NOMO-1 treated with DMSO at 0.1 percent for 48 hours (cell line): ENCODE data around the gene COL4A3.

ENCODE experiments used
- DNase-seq: peaks from one replicate; lab custom pipeline; 2025; ENCODE audit not compliant: unreplicated experiment; lab: John Stamatoyannopoulos, UW

The COL4A3 gene

DNA sequence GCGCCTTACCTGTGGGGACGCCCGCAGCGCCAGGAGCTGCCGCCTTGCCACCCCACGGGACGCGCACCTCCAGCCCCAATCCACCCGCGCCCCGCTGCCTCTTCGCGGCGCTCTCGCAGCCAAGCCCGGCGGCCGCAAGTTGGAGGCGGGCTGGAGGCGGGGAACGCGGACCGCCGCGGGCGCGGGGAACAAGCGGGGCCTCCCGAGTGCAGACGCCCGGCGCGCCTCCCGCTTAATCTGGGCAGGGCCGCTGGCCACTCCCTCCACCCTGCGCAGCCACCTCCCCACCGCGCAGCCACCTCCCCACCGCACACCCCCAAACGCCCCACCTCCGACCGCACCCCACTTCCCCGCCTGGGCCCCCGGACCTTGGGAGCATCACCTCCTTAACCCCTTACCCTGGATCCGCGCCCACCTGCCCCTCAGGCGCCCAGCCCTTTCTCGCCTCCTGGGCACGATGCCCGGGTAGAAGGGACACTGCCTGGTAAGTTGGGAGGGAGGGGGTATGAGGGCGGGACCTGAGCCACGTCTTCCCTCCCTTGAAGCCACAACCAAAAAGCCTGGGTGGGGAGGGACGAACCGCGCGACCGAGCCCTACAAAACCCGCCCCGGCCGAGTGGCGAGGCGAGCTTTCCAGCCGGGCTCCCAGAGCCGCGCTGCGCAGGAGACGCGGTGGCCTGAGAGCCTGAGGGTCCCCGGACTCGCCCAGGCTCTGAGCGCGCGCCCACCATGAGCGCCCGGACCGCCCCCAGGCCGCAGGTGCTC is at the start of gene COL4A3, which contains the start of gene COL4A4:
Gene COL4A3, plus strand, starts transcription at position 627 of the 765 bp plus-strand sequence. Its CDS starts 103 bp downstream, at position 730.
Gene COL4A4, minus strand, starts transcription at position 208 of the 765 bp plus-strand sequence. CDS start 16,722 bp downstream, outside the sequence.
- no peak for DNase-seq

- DNase-seq, result no peak
Measured at GRCh38 chr2:227115761-227116160, 48.7 kb upstream of the COL4A3 start.

- DNase-seq, result peak; percentile 3
Measured at GRCh38 chr2:227117027-227117426, 47.4 kb upstream of the COL4A3 start.

- no peak for DNase-seq
Measured at GRCh38 chr2:227117852-227118251, 46.6 kb upstream of the COL4A3 start.

DNA sequence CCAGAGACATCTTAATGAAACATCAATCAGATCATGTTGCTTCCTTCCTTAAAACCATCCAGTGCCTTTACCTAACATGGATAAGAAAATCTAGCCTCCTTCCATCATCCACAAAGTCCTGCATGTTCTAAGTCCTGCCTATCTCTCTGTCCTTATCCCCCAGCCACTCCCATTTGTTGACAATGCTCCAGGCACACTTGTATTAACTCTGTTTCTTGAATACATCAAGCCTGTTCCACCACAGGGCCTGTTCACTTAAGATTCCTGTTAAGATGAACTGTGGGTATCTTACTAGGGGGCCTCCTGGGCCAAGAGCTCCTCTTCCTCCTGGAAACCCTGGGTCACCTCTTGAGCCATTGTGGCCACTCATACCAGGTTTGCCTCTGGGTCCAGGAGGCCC is 46.1 kb upstream of the COL4A3 start:
- no peak for DNase-seq

GRCh38 chr2:227123697-227124096 is 40.7 kb upstream of the COL4A3 start:
- DNase-seq, result no peak

DNA sequence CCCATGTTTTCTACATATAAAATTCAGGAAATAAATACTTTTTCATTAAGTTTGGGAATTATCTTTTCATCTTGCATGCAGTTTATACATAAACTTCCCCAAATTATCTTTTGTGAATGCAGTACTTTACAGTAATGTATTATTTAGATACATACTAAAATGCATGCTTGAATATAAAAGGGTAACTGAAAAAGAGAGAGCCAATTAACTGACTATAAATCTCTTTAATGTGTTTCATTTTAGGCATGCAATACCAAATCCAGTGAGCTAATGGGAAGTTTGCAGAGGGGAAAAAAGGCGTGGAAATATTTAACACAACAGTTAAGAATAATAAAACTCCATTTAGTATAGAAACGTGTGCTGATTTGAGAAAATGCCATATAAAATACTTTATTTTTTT is 39.6 kb upstream of the COL4A3 start:
- DNase-seq, result no peak

DNA sequence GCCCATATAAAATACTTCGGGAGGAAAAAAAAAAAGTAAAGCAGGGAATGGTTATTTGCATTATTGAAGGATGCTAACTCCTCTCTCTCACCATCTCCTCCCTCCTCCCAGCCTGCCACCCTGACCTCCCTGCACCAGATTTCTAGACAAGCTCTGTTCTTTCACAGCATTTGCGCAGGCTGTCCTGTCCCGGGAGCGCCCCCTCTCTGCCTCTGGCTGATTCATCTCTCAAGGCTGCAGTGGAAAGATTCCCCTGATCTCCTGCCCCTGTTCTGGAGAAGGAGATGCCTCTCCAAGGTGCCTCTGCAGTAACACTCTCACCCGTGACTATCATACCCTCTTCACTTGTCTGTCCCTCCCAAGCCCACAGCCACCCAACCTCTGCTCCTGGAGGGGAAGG is 38.9 kb upstream of the COL4A3 start:
- DNase-seq, result no peak

GRCh38 chr2:227127201-227127600 is 37.2 kb upstream of the COL4A3 start:
- no peak for DNase-seq

DNA sequence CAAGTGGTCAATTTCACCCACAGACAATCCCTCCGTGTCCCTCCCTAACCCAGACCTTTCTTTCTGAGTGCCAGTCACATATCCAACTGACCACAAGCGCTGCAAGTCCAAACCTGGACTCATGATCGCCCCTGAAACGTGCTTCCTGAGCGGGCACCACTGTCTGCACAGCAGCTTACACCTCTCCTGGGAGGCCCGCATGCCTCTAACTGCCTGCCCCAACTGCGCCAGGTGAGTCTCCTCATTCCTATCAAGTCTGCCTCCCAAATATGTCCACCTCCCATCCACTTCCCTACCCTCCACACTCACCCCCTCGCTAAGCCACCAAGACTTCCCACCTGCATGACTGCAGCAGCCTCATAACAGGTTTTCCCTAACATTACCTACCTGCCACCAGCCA is 33.8 kb upstream of the COL4A3 start:
- DNase-seq, result no peak

GRCh38 chr2:227132986-227133385 is 31.4 kb upstream of the COL4A3 start:
- no peak for DNase-seq

GRCh38 chr2:227134591-227134990 is 29.8 kb upstream of the COL4A3 start:
- no peak for DNase-seq

GRCh38 chr2:227141301-227141700 is 23.1 kb upstream of the COL4A3 start:
- DNase-seq, result no peak

GRCh38 chr2:227143895-227144294 is 20.5 kb upstream of the COL4A3 start:
- DNase-seq, result no peak

- DNase-seq, result no peak
Measured at GRCh38 chr2:227146456-227146855, 18.0 kb upstream of the COL4A3 start.

- no peak for DNase-seq
Measured at GRCh38 chr2:227147023-227147422, 17.4 kb upstream of the COL4A3 start.

GRCh38 chr2:227148106-227148505 is 16.3 kb upstream of the COL4A3 start:
- no peak for DNase-seq

DNA sequence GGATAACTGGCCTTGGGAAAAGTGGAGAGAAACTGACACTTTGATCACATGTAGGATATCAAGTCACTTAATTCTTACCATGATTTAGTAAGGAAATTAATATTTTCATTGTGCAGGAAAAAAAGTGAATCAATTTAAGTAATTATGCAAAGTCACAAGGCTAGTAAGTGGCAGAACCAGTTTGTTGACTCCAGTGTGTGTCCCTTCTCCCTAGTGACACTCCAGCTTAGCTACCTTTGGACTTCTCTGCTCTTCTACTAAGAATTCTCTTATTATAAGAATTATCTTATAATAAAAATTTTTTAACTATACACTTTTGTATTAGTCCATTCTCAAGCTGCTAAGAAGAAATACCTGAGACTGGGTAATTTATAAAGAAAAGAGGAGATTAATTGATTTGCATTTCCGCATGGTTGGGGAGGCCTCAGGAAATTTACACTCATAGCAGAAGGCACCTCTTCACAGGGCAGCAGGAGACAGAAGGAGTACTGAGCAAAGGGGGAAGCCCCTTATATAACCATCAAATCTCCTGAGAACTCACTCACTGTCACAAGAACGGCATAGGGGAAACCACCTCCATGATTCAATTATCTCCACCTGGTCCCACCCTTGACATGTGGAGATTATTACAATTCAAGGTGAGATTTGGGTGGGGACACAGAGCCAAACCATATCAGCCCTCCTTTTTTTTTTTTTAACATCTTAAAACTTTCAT is 14.0 kb upstream of the COL4A3 start:
- no peak for DNase-seq

GRCh38 chr2:227152093-227152766 is 12.2 kb upstream of the COL4A3 start:
- DNase-seq, result peak; percentile 10

DNA sequence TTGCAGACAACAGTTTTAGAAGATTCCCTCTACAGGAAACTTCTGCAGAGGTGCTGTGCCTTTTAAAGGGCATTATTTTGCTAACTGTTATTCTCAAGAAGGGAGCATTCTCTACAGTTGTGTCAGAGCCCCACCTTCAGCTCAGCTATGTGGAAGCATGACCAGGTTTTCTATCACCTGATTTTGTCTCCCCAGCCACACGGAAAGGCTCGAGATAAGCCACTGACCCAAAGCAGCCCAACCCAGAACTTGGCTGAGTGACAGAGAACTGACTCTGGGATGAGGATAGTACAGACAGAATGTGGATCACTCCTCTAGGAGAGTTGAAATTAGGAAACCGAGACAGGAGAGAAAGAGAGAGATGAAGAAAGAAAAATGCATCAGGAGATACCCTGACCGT is 11.1 kb upstream of the COL4A3 start:
- DNase-seq, result no peak

- DNase-seq, result no peak
Measured at GRCh38 chr2:227153758-227154486, 10.5 kb upstream of the COL4A3 start.
